Smooth muscle cell (in vitro differentiated cells): ENCODE measurements around the gene RTF1. TPM values are rescaled to one million over a fixed set of nuclear protein-coding genes. Genes with fewer than 3 reads are reported as not detected.
"Not testable (repeated sequence)": the region's sequence is repeated elsewhere in the genome, so short reads cannot be mapped to it uniquely, and the experiment has no call there.

Experiments used
- DNase-seq: peaks from one replicate; lab custom pipeline; 2025; ENCODE audit not compliant: unreplicated experiment; lab: John Stamatoyannopoulos, UW
- H2AFZ ChIP-seq: fragments of 200-600 bp; sonication (generic); 2 replicates; pipeline ENCODE4 v1.6.0; 2016; ENCODE audit warnings: antibody characterized with exemption, low read depth, mild to moderate bottlenecking
- H3F3A ChIP-seq: fragments of 200-600 bp; sonication (generic); 2 replicates; pipeline ENCODE4 v1.6.0; 2017; ENCODE audit warnings: antibody characterized with exemption, low read depth
- H3K27ac ChIP-seq: fragments of 200-600 bp; sonication (generic); 2 replicates; pipeline ENCODE4 v1.5.1; 2016; ENCODE audit warnings: low read depth, mild to moderate bottlenecking
- H3K27me3 ChIP-seq: fragments of 200-600 bp; sonication (generic); 2 replicates; pipeline ENCODE4 v1.6.1; 2016; ENCODE audit warnings: low read depth, mild to moderate bottlenecking
- H3K36me3 ChIP-seq: fragments of 200-600 bp; sonication (generic); 2 replicates; pipeline ENCODE4 v1.5.1; 2016; ENCODE audit warnings: low read depth
- H3K4me1 ChIP-seq: fragments of 200-600 bp; sonication (generic); 2 replicates; pipeline ENCODE4 v1.5.1; 2016; ENCODE audit warnings: low read depth
- H3K4me2 ChIP-seq: fragments of 200-600 bp; sonication (generic); 2 replicates; pipeline ENCODE4 v1.6.0; 2016; ENCODE audit warnings: mild to moderate bottlenecking
- H3K4me3 ChIP-seq: fragments of 200-600 bp; sonication (generic); 2 replicates; pipeline ENCODE4 v1.5.1; 2016; ENCODE audit warnings: mild to moderate bottlenecking
- H3K79me2 ChIP-seq: fragments of 200-600 bp; sonication (generic); 2 replicates; pipeline ENCODE4 v1.6.0; 2016; ENCODE audit warnings: low read depth, mild to moderate bottlenecking
- H3K9ac ChIP-seq: fragments of 200-600 bp; sonication (generic); 2 replicates; pipeline ENCODE4 v1.6.0; 2016; ENCODE audit warnings: low read depth
- H3K9me3 ChIP-seq: fragments of 200-600 bp; sonication (generic); replicated peaks from 2 replicates; pipeline ENCODE4 v1.5.1; 2016; ENCODE audit warnings: low read depth
- H4K20me1 ChIP-seq: fragments of 200-600 bp; sonication (generic); 2 replicates; pipeline ENCODE4 v1.6.0; 2016; ENCODE audit warnings: low read depth
- CTCF ChIP-seq: fragments of 200-600 bp; sonication (generic); IDR thresholded peaks from 2 replicates; pipeline ENCODE4 v1.5.1; 2017; ENCODE audit warnings: borderline replicate concordance, mild to moderate bottlenecking, antibody characterized with exemption; ENCODE audit not compliant: insufficient read depth, poor library complexity, severe bottlenecking
- WGBS: methylation state at CpG from one replicate; pipeline ENCODE4 v1.1.7; 2016; ENCODE audit warnings: low lambda C conversion rate; 5-methylcytosine and 5-hydroxymethylcytosine counted together
- polyA plus RNA-seq: library from polyadenylated mRNA; unstranded; fragments of >200 nt; fragmentation: Nextera tagmentation; extraction: Ambion mirVana; gene quantifications from 2 replicates; pipeline ENCODE4 v1.2.1, GENCODE V29; 2016
- total RNA-seq: library from RNA; depleted of rRNA; stranded (reverse); fragments of >200 nt; gene quantifications from 2 replicates; pipeline ENCODE4 v1.2.3, GENCODE V29; 2014

RTF1 gene
- total and polyA plus RNA-seq, 2 experiments from 2014 or later: 25.7 to 68.1 TPM

- Histone ChIP-seq H3K4me3 (no peak overlapping the region), H3K9ac (no peak overlapping the region), H3K79me2 (no peaks in the 10 kb centered on the region), H3K36me3 (peaks cover 9% of the 10 kb centered on the region), H3K4me2 (no peak overlapping the region), H3K4me1 (no peaks in the 10 kb centered on the region), H3K27ac (no peak overlapping the region), H3K9me3 (no peaks in the 10 kb centered on the region), H2AFZ (no peak overlapping the region), H4K20me1 (peaks cover 47% of the 10 kb centered on the region), H3F3A (peaks cover 13% of the 10 kb centered on the region), H3K27me3 (no peaks in the 10 kb centered on the region)
- WGBS: 90% methylated on average over 3 of the region's 3 CpGs
- no peak for TF ChIP-seq CTCF
- DNase-seq: no peak
These were observed 49.8 kb downstream of the RTF1 start for GRCh38 chr15:41466711-41467110.

GRCh38 chr15:41469644-41470043 is 52.7 kb downstream of the RTF1 start:
- H3K4me1 ChIP-seq: not testable (repeated sequence)
- peaks cover 22% of the 10 kb centered on the region for H4K20me1 ChIP-seq
- 95% methylated on average over 6 of the region's 6 CpGs for WGBS

GRCh38 chr15:41473418-41473817 is 56.5 kb downstream of the RTF1 start:
- H3K4me3 ChIP-seq: no peak overlapping the region
- TF ChIP-seq CTCF: no peak
- no peak overlapping the region for H3K9ac ChIP-seq
- peaks cover 26% of the 10 kb centered on the region for H3K36me3 ChIP-seq
- no peaks in the 10 kb centered on the region for H3K27me3 ChIP-seq
- no peaks in the 10 kb centered on the region for H3K79me2 ChIP-seq
- WGBS: over 99% methylated on average over 11 of the region's 11 CpGs
- peaks cover 10% of the 10 kb centered on the region for H4K20me1 ChIP-seq
- H2AFZ ChIP-seq: no peak overlapping the region
- H3K4me2 ChIP-seq: no peak overlapping the region
- no peaks in the 10 kb centered on the region for H3K4me1 ChIP-seq
- no peak overlapping the region for H3K27ac ChIP-seq
- H3K9me3 ChIP-seq: no peaks in the 10 kb centered on the region
- no peak for DNase-seq
- no peaks in the 10 kb centered on the region for H3F3A ChIP-seq

More at GRCh38 chr15:41469644-41470043, 52.7 kb downstream of the RTF1 start:
- not testable (repeated sequence) for H3K4me3 ChIP-seq, H3K9me3 ChIP-seq, H3K4me2 ChIP-seq, H3F3A ChIP-seq, H3K27me3 ChIP-seq, DNase-seq, H3K79me2 ChIP-seq, H2AFZ ChIP-seq, H3K36me3 ChIP-seq, H3K27ac ChIP-seq, H3K9ac ChIP-seq

- over 99% methylated on average over 8 of the region's 8 CpGs for WGBS
- Histone ChIP-seq H4K20me1 (peaks cover 3% of the 10 kb centered on the region), H3K4me2 (no peak overlapping the region), H3K79me2 (no peaks in the 10 kb centered on the region), H3K9me3 (no peaks in the 10 kb centered on the region), H3K4me1 (no peaks in the 10 kb centered on the region), H2AFZ (no peak overlapping the region), H3F3A (no peaks in the 10 kb centered on the region), H3K4me3 (no peak overlapping the region), H3K9ac (no peak overlapping the region), H3K27me3 (no peaks in the 10 kb centered on the region), H3K27ac (no peak overlapping the region), H3K36me3 (peaks cover 26% of the 10 kb centered on the region)
- TF ChIP-seq CTCF: no peak
- DNase-seq: no peak
These were observed 57.5 kb downstream of the RTF1 start for GRCh38 chr15:41474436-41474835.
